OCI-LY1 (cell line): Measurements from ENCODE around the gene SULF2.

Source experiments
- H2AFZ ChIP-seq: fragments of 200-600 bp; sonication (generic), shearing (Covaris generic); 2 replicates; pipeline ENCODE4 v1.6.0; 2014; ENCODE audit warnings: antibody characterized with exemption, mild to moderate bottlenecking, low read length
- H3F3A ChIP-seq: fragments of 200-600 bp; sonication (generic), shearing (Covaris generic); 2 replicates; pipeline ENCODE4 v1.6.0; 2014; ENCODE audit warnings: mild to moderate bottlenecking, antibody characterized with exemption, low read length, moderate library complexity; ENCODE audit not compliant: insufficient read depth
- H3K27ac ChIP-seq: fragments of 200-600 bp; sonication (generic); 2 replicates; pipeline ENCODE4 v1.5.1; 2014; ENCODE audit warnings: low read length, mixed run types, mild to moderate bottlenecking, low read depth; ENCODE audit not compliant: poor library complexity, severe bottlenecking
- H3K27me3 ChIP-seq: fragments of 200-600 bp; sonication (generic); 2 replicates; pipeline ENCODE4 v1.6.0; 2014; ENCODE audit warnings: antibody characterized with exemption, mild to moderate bottlenecking, low read length, moderate library complexity; ENCODE audit not compliant: insufficient read depth
- H3K36me3 ChIP-seq: fragments of 200-600 bp; sonication (generic); 2 replicates; pipeline ENCODE4 v1.6.1; 2014; ENCODE audit warnings: mild to moderate bottlenecking, antibody characterized with exemption, low read length, moderate library complexity, mixed read lengths; ENCODE audit not compliant: insufficient read depth
- H3K4me1 ChIP-seq: fragments of 200-600 bp; sonication (generic); 2 replicates; pipeline ENCODE4 v1.5.1; 2014; ENCODE audit warnings: mild to moderate bottlenecking, low read length, moderate library complexity; ENCODE audit not compliant: insufficient read depth, severe bottlenecking
- H3K4me2 ChIP-seq: fragments of 200-600 bp; sonication (generic), shearing (Covaris generic); 2 replicates; pipeline ENCODE4 v1.6.1; 2014; ENCODE audit warnings: low read length
- H3K4me3 ChIP-seq: fragments of 200-600 bp; sonication (generic); 2 replicates; pipeline ENCODE4 v1.5.1; 2014; ENCODE audit warnings: low read length, low read depth, mild to moderate bottlenecking, mixed read lengths; ENCODE audit not compliant: poor library complexity, severe bottlenecking
- H3K79me2 ChIP-seq: fragments of 200-600 bp; shearing (Covaris generic); 2 replicates; pipeline ENCODE4 v1.6.1; 2016; ENCODE audit warnings: mixed run types, low read length, mixed read lengths; ENCODE audit not compliant: insufficient read depth
- H3K9ac ChIP-seq: fragments of 200-600 bp; sonication (generic), shearing (Covaris generic); 2 replicates; pipeline ENCODE4 v1.6.1; 2014; ENCODE audit warnings: mild to moderate bottlenecking, low read length, mixed read lengths
- H3K9me2 ChIP-seq: fragments of 200-600 bp; sonication (generic), shearing (Covaris generic); 2 replicates; pipeline ENCODE4 v1.6.1; 2014; ENCODE audit warnings: low read depth, mild to moderate bottlenecking, low read length, mixed read lengths
- H3K9me3 ChIP-seq: fragments of 200-600 bp; shearing (Covaris generic); 2 replicates; pipeline ENCODE4 v1.6.1; 2014; ENCODE audit warnings: low read length, mixed read lengths
- H4K20me1 ChIP-seq: fragments of 200-600 bp; sonication (generic), shearing (Covaris generic); 2 replicates; pipeline ENCODE4 v1.6.0; 2016; ENCODE audit warnings: mild to moderate bottlenecking, low read length; ENCODE audit not compliant: insufficient read depth
- CTCF ChIP-seq: fragments of 200-600 bp; sonication (generic), shearing (Covaris generic); IDR thresholded peaks from 2 replicates; pipeline ENCODE4 v1.5.1; 2017; ENCODE audit warnings: mild to moderate bottlenecking, antibody characterized with exemption, low read length, moderate library complexity, mixed read lengths
- EZH2 ChIP-seq: fragments of 200-600 bp; sonication (generic), shearing (Covaris generic); IDR thresholded peaks from 2 replicates; pipeline ENCODE4 v1.8.0; 2017; ENCODE audit warnings: borderline replicate concordance, mixed run types, mild to moderate bottlenecking, antibody characterized with exemption, low read length, moderate library complexity, mixed read lengths

SULF2 gene

GRCh38 chr20:47696856-47697255, 88.4 kb downstream of the SULF2 start:
- Histone ChIP-seq H3F3A (no peaks in the 10 kb centered on the region), H3K9me2 (no peaks in the 10 kb centered on the region), H3K9ac (no peak overlapping the region), H3K4me2 (no peak overlapping the region), H3K4me1 (no peaks in the 10 kb centered on the region), H3K27ac (no peak overlapping the region), H4K20me1 (no peaks in the 10 kb centered on the region), H2AFZ (no peak overlapping the region), H3K79me2 (no peaks in the 10 kb centered on the region), H3K9me3 (no peaks in the 10 kb centered on the region), H3K36me3 (no peaks in the 10 kb centered on the region), H3K27me3 (peaks cover 6% of the 10 kb centered on the region), H3K4me3 (no peak overlapping the region)
- no peak for TF ChIP-seq EZH2
- TF ChIP-seq CTCF: no peak

- H4K20me1 ChIP-seq: no peaks in the 10 kb centered on the region
- no peak overlapping the region for H3K9ac ChIP-seq
- H3K27me3 ChIP-seq: peaks cover 6% of the 10 kb centered on the region
- no peak overlapping the region for H2AFZ ChIP-seq
- H3K27ac ChIP-seq: no peak overlapping the region
- H3F3A ChIP-seq: no peaks in the 10 kb centered on the region
- no peak overlapping the region for H3K4me2 ChIP-seq
- no peaks in the 10 kb centered on the region for H3K4me1 ChIP-seq
- no peaks in the 10 kb centered on the region for H3K9me2 ChIP-seq
- no peaks in the 10 kb centered on the region for H3K79me2 ChIP-seq
- no peak overlapping the region for H3K4me3 ChIP-seq
- H3K36me3 ChIP-seq: no peaks in the 10 kb centered on the region
- no peaks in the 10 kb centered on the region for H3K9me3 ChIP-seq
- TF ChIP-seq CTCF (no peak), EZH2 (no peak)
Observed at GRCh38 chr20:47694021-47694818, 91.1 kb downstream of the SULF2 start.

- Histone ChIP-seq H4K20me1 (no peaks in the 10 kb centered on the region), H3K9me2 (no peaks in the 10 kb centered on the region), H3K9me3 (no peaks in the 10 kb centered on the region), H3K27me3 (peaks cover 6% of the 10 kb centered on the region), H3F3A (no peaks in the 10 kb centered on the region), H3K4me3 (no peak overlapping the region), H3K4me1 (no peaks in the 10 kb centered on the region), H3K79me2 (no peaks in the 10 kb centered on the region), H3K4me2 (no peak overlapping the region), H2AFZ (no peak overlapping the region), H3K27ac (no peak overlapping the region), H3K36me3 (no peaks in the 10 kb centered on the region), H3K9ac (no peak overlapping the region)
- TF ChIP-seq EZH2: no peak
- TF ChIP-seq CTCF: no peak
Observed at GRCh38 chr20:47691625-47692024, 93.7 kb downstream of the SULF2 start.
